SK-N-MC (cell line): ENCODE measurements around the gene GRIK4.

Source experiments
- EZH2 ChIP-seq: fragments of 200-600 bp; sonication (generic); IDR thresholded peaks from one replicate; pipeline ENCODE4 v1.6.1; 2017; ENCODE audit warnings: antibody characterized with exemption
- FOXP2 ChIP-seq: optimal IDR thresholded peaks from 2 replicates; pipeline ENCODE3; 2011; ENCODE audit warnings: mild to moderate bottlenecking, moderate library complexity; ENCODE audit not compliant: insufficient read depth; ENCODE audit errors: extremely low read length, control extremely low read depth
- POLR2AphosphoS5 ChIP-seq: IDR thresholded peaks from 2 replicates; pipeline ENCODE4 v1.6.1; 2012; ENCODE audit warnings: mild to moderate bottlenecking, low read depth, low read length, borderline replicate concordance

- TF ChIP-seq EZH2 (no peak), POLR2AphosphoS5 (no peak), FOXP2 (no peak)
These were observed 303.2 kb downstream of the GRIK4 start for GRCh38 chr11:120814531-120815318.
